PC-9 (cell line): ENCODE results near the gene SCN10A. TPM values are rescaled to one million over a fixed set of nuclear protein-coding genes. Genes with fewer than 3 reads are reported as not detected.

ENCODE experiments used
- BruUV-seq: library from RNA; stranded (reverse); fragments of 400-500 nt; replicated peaks from 2 replicates; lab custom pipeline; 2021; lab: Mats Ljungman, UMichigan
- CTCF ChIA-PET: fragments of 300-600 bp; sonication (Branson Sonifier 250); formaldehyde crosslinking; loops from one replicate; lab custom pipeline; 2022; ENCODE audit warnings: antibody characterized with exemption; lab: Charles Lee
- POLR2A ChIA-PET: fragments of 300-600 bp; sonication (Branson Sonifier 250); formaldehyde crosslinking; loops from one replicate; lab custom pipeline; 2022; ENCODE audit warnings: antibody characterized with exemption; ENCODE audit not compliant: unreplicated experiment; lab: Charles Lee
- DNase-seq, 2 experiments: peaks; one replicate each; pipeline versions ENCODE4 v3.0.0 to v3.0.0-alpha.2; 2015 to 2022; ENCODE audit warnings: mixed read lengths in 1 of 2
- H2AFZ ChIP-seq: fragments of 200-600 bp; sonication (generic); 2 replicates; pipeline ENCODE4 v1.8.1; 2017; ENCODE audit warnings: antibody characterized with exemption
- H3F3A ChIP-seq: fragments of 200-600 bp; sonication (generic); 2 replicates; pipeline ENCODE4 v1.8.1; 2017; ENCODE audit warnings: antibody characterized with exemption, mild to moderate bottlenecking, low read depth; ENCODE audit not compliant: insufficient read depth
- H3K27ac ChIP-seq: fragments of 200-600 bp; sonication (generic); 2 replicates; pipeline ENCODE4 v1.6.1; 2016; ENCODE audit warnings: mixed run types
- H3K27me3 ChIP-seq: fragments of 200-600 bp; sonication (generic); 2 replicates; pipeline ENCODE4 v1.6.1; 2016; ENCODE audit warnings: low read depth, mixed run types; ENCODE audit not compliant: insufficient read depth
- H3K36me3 ChIP-seq: fragments of 200-600 bp; sonication (generic); 2 replicates; pipeline ENCODE4 v1.6.1; 2016; ENCODE audit warnings: low read depth, mixed run types
- H3K4me1 ChIP-seq: fragments of 200-600 bp; sonication (generic); replicated peaks from 2 replicates; pipeline ENCODE4 v1.6.1; 2016; ENCODE audit warnings: mixed run types; ENCODE audit not compliant: insufficient read depth
- H3K4me2 ChIP-seq: fragments of 200-600 bp; sonication (generic); 2 replicates; pipeline ENCODE4 v1.6.1; 2017; ENCODE audit warnings: mixed run types
- H3K4me3 ChIP-seq: fragments of 200-600 bp; sonication (generic); 2 replicates; pipeline ENCODE4 v1.6.1; 2016; ENCODE audit warnings: mixed run types
- H3K79me2 ChIP-seq: fragments of 200-600 bp; sonication (generic); 2 replicates; pipeline ENCODE4 v1.6.1; 2017; ENCODE audit warnings: low read depth, mixed run types
- H3K9me2 ChIP-seq: fragments of 200-600 bp; sonication (generic); 2 replicates; pipeline ENCODE4 v1.8.1; 2017; ENCODE audit warnings: mild to moderate bottlenecking; ENCODE audit not compliant: insufficient read depth
- H3K9me3 ChIP-seq: fragments of 200-600 bp; sonication (generic); 2 replicates; pipeline ENCODE4 v1.8.1; 2016; ENCODE audit warnings: low read depth; ENCODE audit not compliant: insufficient read depth
- H4K20me1 ChIP-seq: fragments of 200-600 bp; sonication (generic); 2 replicates; pipeline ENCODE4 v1.8.1; 2017; ENCODE audit not compliant: insufficient read depth
- CTCF ChIP-seq: fragments of 200-600 bp; sonication (generic); conservative IDR thresholded peaks from 2 replicates; pipeline ENCODE4 v1.6.1; 2017; ENCODE audit warnings: mixed run types, antibody characterized with exemption, mild to moderate bottlenecking, moderate library complexity
- EZH2 ChIP-seq: fragments of 200-600 bp; sonication (generic); IDR thresholded peaks from 2 replicates; pipeline ENCODE4 v1.8.0; 2017; ENCODE audit warnings: antibody characterized with exemption, low read depth
- intact Hi-C: fragments of 100-400 bp; cut with micrococcal nuclease; formaldehyde crosslinking; loops from one replicate; pipeline ENCODE4 v1.10.0; 2022; ENCODE audit not compliant: unreplicated experiment
- total RNA-seq: library from RNA; stranded (reverse); gene quantifications from 2 replicates; pipeline ENCODE4 v1.2.3, GENCODE V29; 2021

SCN10A gene
- total RNA-seq, 1 experiment from 2014 or later: not detected

GRCh38 chr3:38689346-38689745, 126.7 kb downstream of the SCN10A start:
- BruUV-seq: no TSS peak
- TF ChIP-seq EZH2: no peak
- TF ChIP-seq CTCF: no peak
- no peaks in the 10 kb centered on the region for H3K4me1 ChIP-seq
- ChIA-PET CTCF (no interaction called here), POLR2A (no interaction called here)
- H3K79me2 ChIP-seq: no peaks in the 10 kb centered on the region
- H4K20me1 ChIP-seq: no peaks in the 10 kb centered on the region
- no peak overlapping the region for H3K4me3 ChIP-seq
- H3K9me2 ChIP-seq: no peaks in the 10 kb centered on the region
- no peaks in the 10 kb centered on the region for H3K9me3 ChIP-seq
- no peak overlapping the region for H3K27ac ChIP-seq
- H3K4me2 ChIP-seq: no peak overlapping the region
- H2AFZ ChIP-seq: no peak overlapping the region
- H3K36me3 ChIP-seq: no peaks in the 10 kb centered on the region
- no peaks in the 10 kb centered on the region for H3F3A ChIP-seq
- intact Hi-C loops: no loop called here
- H3K27me3 ChIP-seq: peaks cover 34% of the 10 kb centered on the region
- no peak for DNase-seq

- Histone ChIP-seq H3K4me1 (no peaks in the 10 kb centered on the region), H2AFZ (no peak overlapping the region), H3K27ac (no peak overlapping the region), H3K9me2 (no peaks in the 10 kb centered on the region), H3K36me3 (no peaks in the 10 kb centered on the region), H3K4me3 (no peak overlapping the region), H4K20me1 (no peaks in the 10 kb centered on the region), H3K27me3 (peaks cover 37% of the 10 kb centered on the region), H3K79me2 (no peaks in the 10 kb centered on the region), H3K9me3 (no peaks in the 10 kb centered on the region), H3F3A (no peaks in the 10 kb centered on the region), H3K4me2 (no peak overlapping the region)
- DNase-seq: no peak
- POLR2A ChIA-PET: no interaction called here
- intact Hi-C loops: no loop called here
- CTCF ChIA-PET: no interaction called here
- no peak for TF ChIP-seq EZH2
- no peak for TF ChIP-seq CTCF
- BruUV-seq: no TSS peak
These were observed 128.7 kb downstream of the SCN10A start for GRCh38 chr3:38687321-38687720.

GRCh38 chr3:38684546-38684945, 131.5 kb downstream of the SCN10A start:
- no peaks in the 10 kb centered on the region for H3K36me3 ChIP-seq
- H3K79me2 ChIP-seq: no peaks in the 10 kb centered on the region
- H3K4me2 ChIP-seq: no peak overlapping the region
- H2AFZ ChIP-seq: no peak overlapping the region
- no peaks in the 10 kb centered on the region for H3K9me3 ChIP-seq
- TF ChIP-seq CTCF (no peak), EZH2 (no peak)
- H4K20me1 ChIP-seq: no peaks in the 10 kb centered on the region
- no peaks in the 10 kb centered on the region for H3K9me2 ChIP-seq
- no peak for DNase-seq
- intact Hi-C loops: no loop called here
- H3K27ac ChIP-seq: no peak overlapping the region
- H3K27me3 ChIP-seq: peaks cover 42% of the 10 kb centered on the region
- no TSS peak for BruUV-seq
- H3F3A ChIP-seq: no peaks in the 10 kb centered on the region
- no peaks in the 10 kb centered on the region for H3K4me1 ChIP-seq
- H3K4me3 ChIP-seq: no peak overlapping the region
- ChIA-PET POLR2A (interaction anchor here (0.6 kb wide), 1 partner anchor 163 kb away, joined by 8 read pairs; no protein-coding TSS in a partner anchor), CTCF (no interaction called here)
